DOHH2 (cell line): ENCODE data around the gene CEP41.

Experiments
- EZH2phosphoT487 ChIP-seq: fragments of 200-600 bp; sonication (generic); IDR thresholded peaks from 2 replicates; pipeline ENCODE4 v1.6.1; 2017; ENCODE audit warnings: borderline replicate concordance, mild to moderate bottlenecking, antibody characterized with exemption, low read length, moderate library complexity, mixed read lengths
- TF ChIP-seq, protein P1 (sequence below): fragments of 200-600 bp; sonication (generic); IDR thresholded peaks from one replicate; pipeline ENCODE4 v1.5.1; 2014; ENCODE audit warnings: antibody characterized with exemption, mild to moderate bottlenecking, low read depth, low read length; ENCODE audit not compliant: poor library complexity, severe bottlenecking

GRCh38 chr7:130454959-130455358, 14.1 kb upstream of the CEP41 start:
- TF ChIP-seq, protein P1, sequence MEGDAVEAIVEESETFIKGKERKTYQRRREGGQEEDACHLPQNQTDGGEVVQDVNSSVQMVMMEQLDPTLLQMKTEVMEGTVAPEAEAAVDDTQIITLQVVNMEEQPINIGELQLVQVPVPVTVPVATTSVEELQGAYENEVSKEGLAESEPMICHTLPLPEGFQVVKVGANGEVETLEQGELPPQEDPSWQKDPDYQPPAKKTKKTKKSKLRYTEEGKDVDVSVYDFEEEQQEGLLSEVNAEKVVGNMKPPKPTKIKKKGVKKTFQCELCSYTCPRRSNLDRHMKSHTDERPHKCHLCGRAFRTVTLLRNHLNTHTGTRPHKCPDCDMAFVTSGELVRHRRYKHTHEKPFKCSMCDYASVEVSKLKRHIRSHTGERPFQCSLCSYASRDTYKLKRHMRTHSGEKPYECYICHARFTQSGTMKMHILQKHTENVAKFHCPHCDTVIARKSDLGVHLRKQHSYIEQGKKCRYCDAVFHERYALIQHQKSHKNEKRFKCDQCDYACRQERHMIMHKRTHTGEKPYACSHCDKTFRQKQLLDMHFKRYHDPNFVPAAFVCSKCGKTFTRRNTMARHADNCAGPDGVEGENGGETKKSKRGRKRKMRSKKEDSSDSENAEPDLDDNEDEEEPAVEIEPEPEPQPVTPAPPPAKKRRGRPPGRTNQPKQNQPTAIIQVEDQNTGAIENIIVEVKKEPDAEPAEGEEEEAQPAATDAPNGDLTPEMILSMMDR = no peak
- TF ChIP-seq EZH2phosphoT487 = no peak
